GM20000 (cell line): ENCODE data around the gene GLYR1.

Source experiments
- DNase-seq: peaks from one replicate; pipeline ENCODE4 v3.0.0; 2012; ENCODE audit warnings: low spot score
- CTCF ChIP-seq: IDR thresholded peaks from 2 replicates; pipeline ENCODE4 v1.5.1; 2012; ENCODE audit warnings: mild to moderate bottlenecking, control low read depth; ENCODE audit errors: extremely low read depth, missing control alignments

The GLYR1 gene

GRCh38 chr16:4891886-4892216 is 44.8 kb upstream of the GLYR1 start:
- no peak for TF ChIP-seq CTCF
- no peak for DNase-seq

- DNase-seq, result no peak
Measured at GRCh38 chr16:4891097-4891885, 44.2 kb upstream of the GLYR1 start.

GRCh38 chr16:4890686-4891085 is 43.6 kb upstream of the GLYR1 start:
- TF ChIP-seq CTCF, result no peak
- DNase-seq, result no peak

More at GRCh38 chr16:4891097-4891885, 44.2 kb upstream of the GLYR1 start:
- TF ChIP-seq CTCF, result no peak

GRCh38 chr16:4890026-4890425 is 42.9 kb upstream of the GLYR1 start:
- TF ChIP-seq CTCF, result no peak
- no peak for DNase-seq

GRCh38 chr16:4888428-4889135 is 41.5 kb upstream of the GLYR1 start:
- DNase-seq, result no peak
- TF ChIP-seq CTCF, result no peak

GRCh38 chr16:4886151-4886550 is 39.1 kb upstream of the GLYR1 start:
- no peak for DNase-seq
- no peak for TF ChIP-seq CTCF
